Karpas-422 (cell line): ENCODE data around the gene EPN1. TPM values are rescaled to one million over a fixed set of nuclear protein-coding genes. Genes with fewer than 3 reads are reported as not detected.

Experiments
- DNase-seq: peaks from one replicate; pipeline ENCODE4 v3.0.0-alpha.2; 2015
- H2AFZ ChIP-seq: fragments of 200-600 bp; sonication (generic); 2 replicates; pipeline ENCODE4 v1.6.1; 2014; ENCODE audit warnings: antibody characterized with exemption, low read length, mixed read lengths
- H3K27ac ChIP-seq: fragments of 200-600 bp; sonication (generic); 2 replicates; pipeline ENCODE4 v1.5.1; 2014; ENCODE audit warnings: mild to moderate bottlenecking, low read length, moderate library complexity
- H3K27me3 ChIP-seq: fragments of 200-600 bp; sonication (generic); 2 replicates; pipeline ENCODE4 v1.6.1; 2014; ENCODE audit warnings: low read length, mixed read lengths
- H3K36me3 ChIP-seq: fragments of 200-600 bp; sonication (generic); 2 replicates; pipeline ENCODE4 v1.6.1; 2014; ENCODE audit warnings: low read length, mixed read lengths; ENCODE audit not compliant: insufficient read depth
- H3K4me1 ChIP-seq: fragments of 200-600 bp; sonication (generic); 2 replicates; pipeline ENCODE4 v1.6.1; 2014; ENCODE audit warnings: mild to moderate bottlenecking, low read length, mixed read lengths
- H3K4me2 ChIP-seq: fragments of 200-600 bp; sonication (generic); 2 replicates; pipeline ENCODE4 v1.6.1; 2014; ENCODE audit warnings: low read length, low read depth, mild to moderate bottlenecking; ENCODE audit not compliant: poor library complexity, severe bottlenecking
- H3K4me3 ChIP-seq: fragments of 200-600 bp; sonication (generic); 2 replicates; pipeline ENCODE4 v1.5.1; 2014; ENCODE audit warnings: mild to moderate bottlenecking, antibody characterized with exemption, low read length, mixed read lengths
- H3K79me2 ChIP-seq: fragments of 200-600 bp; sonication (generic); 2 replicates; pipeline ENCODE4 v1.6.1; 2014; ENCODE audit warnings: mild to moderate bottlenecking, low read length, mixed read lengths
- H3K9ac ChIP-seq: fragments of 200-600 bp; sonication (generic); 2 replicates; pipeline ENCODE4 v1.6.0; 2014; ENCODE audit warnings: low read length
- H3K9me2 ChIP-seq: fragments of 200-600 bp; sonication (generic), shearing (Covaris generic); replicated peaks from 2 replicates; pipeline ENCODE4 v1.6.0; 2014; ENCODE audit warnings: mild to moderate bottlenecking, low read length, moderate library complexity; ENCODE audit not compliant: insufficient read depth
- H3K9me3 ChIP-seq: fragments of 300-700, 200-600 bp; sonication (generic); 2 replicates; pipeline ENCODE4 v1.6.1; 2014; ENCODE audit warnings: low read length, mixed read lengths
- H4K20me1 ChIP-seq: fragments of 200-600 bp; sonication (generic); 2 replicates; pipeline ENCODE4 v1.6.1; 2014; ENCODE audit warnings: mild to moderate bottlenecking, antibody characterized with exemption, low read length, low read depth; ENCODE audit not compliant: insufficient read depth
- total RNA-seq: library from RNA; depleted of rRNA; stranded (reverse); fragments of >200 nt; shearing (Covaris generic); gene quantifications from 2 replicates; pipeline ENCODE4 v1.2.3, GENCODE V29; 2014; ENCODE audit warnings: low replicate concordance

EPN1 gene
- total RNA-seq, 1 experiment from 2014 or later: 21.2 TPM

DNA sequence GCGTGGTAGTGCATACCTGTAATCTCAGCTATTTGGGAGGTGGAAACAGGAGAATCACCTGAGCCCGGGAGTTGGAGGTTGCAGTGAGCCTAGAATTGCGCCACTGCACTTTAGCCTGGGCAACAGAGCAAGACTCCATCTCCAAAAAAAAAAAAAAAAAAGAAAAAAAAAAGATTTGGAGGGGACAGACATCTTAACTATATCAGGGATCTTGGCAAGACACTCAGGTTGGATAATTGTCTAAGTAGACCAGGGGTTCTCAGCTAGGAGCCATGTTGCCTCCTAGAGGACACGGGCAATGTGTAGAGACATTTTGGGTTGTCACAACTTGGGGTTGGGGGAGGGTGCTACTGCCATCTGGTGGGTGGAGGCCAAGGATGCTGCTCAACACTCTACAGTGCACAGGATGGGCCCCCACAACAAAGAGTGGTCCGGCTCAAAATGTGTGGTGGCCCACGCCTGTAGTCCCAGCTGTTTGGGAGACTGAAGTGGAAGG is 36.1 kb upstream of the EPN1 start:
- H3K79me2 ChIP-seq: peaks cover 70% of the 10 kb centered on the region
- DNase-seq: peak; percentile 95
- H3K36me3 ChIP-seq: peaks cover 7% of the 10 kb centered on the region
- no peaks in the 10 kb centered on the region for H3K9me2 ChIP-seq
- H3K27me3 ChIP-seq: no peaks in the 10 kb centered on the region
- H3K27ac ChIP-seq: peak overlapping the region; percentile 96; the same call in 1 of the 2 replicates
- no peak overlapping the region for H3K4me2 ChIP-seq
- H3K4me3 ChIP-seq: no peak overlapping the region
- H3K9ac ChIP-seq: no peak overlapping the region
- no peaks in the 10 kb centered on the region for H3K9me3 ChIP-seq
- H3K4me1 ChIP-seq: peaks cover 47% of the 10 kb centered on the region
- no peak overlapping the region for H2AFZ ChIP-seq
- no peaks in the 10 kb centered on the region; the same call in 1 of the 2 replicates for H4K20me1 ChIP-seq

GRCh38 chr19:55640043-55640576 is 34.9 kb upstream of the EPN1 start:
- Histone ChIP-seq H3K9me2 (no peaks in the 10 kb centered on the region), H3K4me3 (peak overlapping the region; percentile 95), H3K27me3 (no peaks in the 10 kb centered on the region), H3K79me2 (peaks cover 74% of the 10 kb centered on the region), H3K27ac (peak overlapping the region; percentile 96), H3K9ac (peak overlapping the region; percentile 99), H3K4me2 (peak overlapping the region; percentile 93), H3K4me1 (peaks cover 49% of the 10 kb centered on the region), H3K9me3 (no peaks in the 10 kb centered on the region), H4K20me1 (no peaks in the 10 kb centered on the region; the same call in 1 of the 2 replicates), H3K36me3 (peaks cover 15% of the 10 kb centered on the region), H2AFZ (no peak overlapping the region)
- DNase-seq: peak; percentile 82

GRCh38 chr19:55640577-55641425 is 34.2 kb upstream of the EPN1 start, which contains the start of gene ZNF580:
Gene ZNF580, plus strand, starts transcription at chr19:55641002. Its CDS starts 1,507 bp downstream, at chr19:55642509.
- H3K27ac ChIP-seq: peak within 1 kb of the TSS; percentile 96
- H3K27me3 ChIP-seq: no peaks in the 10 kb centered on the region
- H3K9ac ChIP-seq: peak within 1 kb of the TSS; percentile 99
- H3K9me2 ChIP-seq: no peaks in the 10 kb centered on the region
- H3K4me2 ChIP-seq: peak within 1 kb of the TSS; percentile 93
- no peaks in the 10 kb centered on the region for H3K9me3 ChIP-seq
- DNase-seq: peak; percentile 96
- peaks cover 74% of the 10 kb centered on the region for H3K79me2 ChIP-seq
- peak within 1 kb of the TSS; percentile 95 for H3K4me3 ChIP-seq
- H3K36me3 ChIP-seq: peaks cover 22% of the 10 kb centered on the region
- no peak within 1 kb of the TSS for H2AFZ ChIP-seq
- peaks cover 54% of the 10 kb centered on the region for H3K4me1 ChIP-seq
- H4K20me1 ChIP-seq: no peaks in the 10 kb centered on the region; the same call in 1 of the 2 replicates

DNA sequence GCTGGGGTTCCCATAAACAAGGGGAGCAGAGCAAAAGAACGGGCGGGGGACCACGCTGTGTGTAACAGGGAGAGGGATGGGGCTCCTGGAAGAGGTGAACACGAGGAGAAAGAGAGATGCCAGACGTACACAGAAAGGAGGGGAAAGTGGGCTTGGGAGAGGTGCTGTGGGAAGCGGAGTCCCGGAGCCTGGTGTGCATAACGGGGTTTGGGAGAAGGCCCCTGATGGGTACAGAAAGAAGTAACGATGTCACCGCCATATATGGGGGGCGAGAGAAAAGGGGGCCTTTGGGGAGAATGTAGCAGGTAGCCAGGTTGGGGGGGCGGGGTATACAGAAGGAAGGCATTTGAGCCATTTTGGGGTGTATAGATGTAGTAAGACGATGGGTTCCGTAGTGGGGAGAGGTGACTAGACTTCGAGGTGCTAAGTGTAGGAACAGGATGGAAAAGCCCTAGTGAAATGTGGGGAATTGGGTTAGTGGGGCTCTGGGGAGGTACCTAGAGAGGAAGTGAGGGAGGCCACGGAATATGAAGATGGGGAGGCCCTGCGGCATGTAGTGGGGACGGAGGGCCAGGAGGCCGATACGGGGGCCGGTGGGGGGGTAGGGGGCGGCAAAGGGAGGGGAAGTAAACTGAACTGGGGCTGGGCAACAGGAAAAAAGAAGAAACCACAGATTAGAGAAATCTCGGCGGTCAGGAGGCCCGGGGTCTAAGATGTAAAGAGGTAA is 33.4 kb upstream of the EPN1 start:
- H3K9me3 ChIP-seq: no peaks in the 10 kb centered on the region
- peak overlapping the region; percentile 96 for H3K27ac ChIP-seq
- peak overlapping the region; percentile 99 for H3K9ac ChIP-seq
- peak overlapping the region; percentile 95 for H3K4me3 ChIP-seq
- no peaks in the 10 kb centered on the region for H3K9me2 ChIP-seq
- no peak overlapping the region for H2AFZ ChIP-seq
- peaks cover 66% of the 10 kb centered on the region for H3K79me2 ChIP-seq
- DNase-seq: peak; percentile 88
- no peaks in the 10 kb centered on the region for H3K27me3 ChIP-seq
- peaks cover 22% of the 10 kb centered on the region for H3K36me3 ChIP-seq
- H4K20me1 ChIP-seq: no peaks in the 10 kb centered on the region; the same call in 1 of the 2 replicates
- H3K4me1 ChIP-seq: peaks cover 52% of the 10 kb centered on the region
- peak overlapping the region; percentile 93 for H3K4me2 ChIP-seq

DNA sequence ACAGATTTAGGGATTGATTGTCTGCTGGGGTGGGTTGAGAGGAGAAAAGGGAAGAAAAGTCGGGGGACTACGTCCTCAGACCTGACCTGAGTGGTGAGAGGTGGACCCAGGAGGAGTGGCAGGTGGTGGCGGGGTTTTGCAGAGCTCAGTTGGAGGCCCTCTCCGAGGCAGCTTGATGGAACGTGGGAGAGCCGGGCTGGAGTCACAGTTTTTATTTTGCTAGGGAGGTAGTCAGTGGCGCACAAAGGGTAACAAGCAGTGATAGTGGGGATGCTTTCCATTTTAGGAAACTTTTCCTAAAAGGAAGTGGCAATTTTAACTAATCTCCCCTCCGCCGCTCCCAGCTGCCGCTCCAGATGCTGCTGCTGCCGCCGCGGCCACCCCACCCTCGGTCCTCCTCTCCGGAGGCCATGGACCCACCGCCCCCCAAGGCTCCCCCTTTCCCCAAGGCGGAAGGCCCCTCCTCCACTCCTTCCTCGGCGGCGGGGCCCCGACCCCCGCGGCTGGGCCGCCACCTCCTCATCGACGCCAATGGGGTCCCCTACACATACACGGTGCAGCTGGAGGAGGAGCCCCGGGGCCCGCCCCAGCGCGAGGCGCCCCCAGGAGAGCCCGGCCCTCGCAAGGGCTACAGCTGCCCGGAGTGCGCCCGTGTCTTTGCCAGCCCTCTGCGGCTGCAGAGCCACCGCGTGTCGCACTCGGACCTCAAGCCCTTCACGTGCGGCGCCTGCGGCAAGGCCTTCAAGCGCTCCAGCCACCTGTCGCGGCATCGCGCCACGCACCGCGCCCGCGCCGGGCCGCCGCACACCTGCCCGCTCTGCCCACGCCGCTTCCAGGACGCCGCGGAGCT is 32.6 kb upstream of the EPN1 start:
- no peaks in the 10 kb centered on the region for H3K9me3 ChIP-seq
- peak; percentile 90 for DNase-seq
- H3K27me3 ChIP-seq: no peaks in the 10 kb centered on the region
- peaks cover 22% of the 10 kb centered on the region for H3K36me3 ChIP-seq
- peak overlapping the region; percentile 96 for H3K27ac ChIP-seq
- peak overlapping the region; percentile 93 for H3K4me2 ChIP-seq
- peak overlapping the region; percentile 99 for H3K9ac ChIP-seq
- H2AFZ ChIP-seq: no peak overlapping the region
- H3K79me2 ChIP-seq: peaks cover 58% of the 10 kb centered on the region
- H3K4me3 ChIP-seq: peak overlapping the region; percentile 95
- H3K9me2 ChIP-seq: no peaks in the 10 kb centered on the region
- no peaks in the 10 kb centered on the region; the same call in 1 of the 2 replicates for H4K20me1 ChIP-seq
- peaks cover 55% of the 10 kb centered on the region for H3K4me1 ChIP-seq

- H3K9ac ChIP-seq: peak within 1 kb of the TSS; percentile 99
- H3K9me2 ChIP-seq: no peaks in the 10 kb centered on the region
- no peaks in the 10 kb centered on the region for H3K9me3 ChIP-seq
- peak; percentile 97 for DNase-seq
- H2AFZ ChIP-seq: no peak within 1 kb of the TSS
- no peaks in the 10 kb centered on the region for H3K27me3 ChIP-seq
- peaks cover 59% of the 10 kb centered on the region for H3K4me1 ChIP-seq
- H3K79me2 ChIP-seq: peaks cover 51% of the 10 kb centered on the region
- peak within 1 kb of the TSS; percentile 93 for H3K4me2 ChIP-seq
- peaks cover 18% of the 10 kb centered on the region for H3K36me3 ChIP-seq
- H3K4me3 ChIP-seq: peak within 1 kb of the TSS; percentile 95
- no peaks in the 10 kb centered on the region; the same call in 1 of the 2 replicates for H4K20me1 ChIP-seq
- peak within 1 kb of the TSS; percentile 96 for H3K27ac ChIP-seq
Measured at GRCh38 chr19:55643003-55643886, 31.8 kb upstream of the EPN1 start, which contains the start of gene ZNF581. Gene ZNF581, plus strand, starts transcription at chr19:55643649. Its CDS starts 923 bp downstream, at chr19:55644572.

DNA sequence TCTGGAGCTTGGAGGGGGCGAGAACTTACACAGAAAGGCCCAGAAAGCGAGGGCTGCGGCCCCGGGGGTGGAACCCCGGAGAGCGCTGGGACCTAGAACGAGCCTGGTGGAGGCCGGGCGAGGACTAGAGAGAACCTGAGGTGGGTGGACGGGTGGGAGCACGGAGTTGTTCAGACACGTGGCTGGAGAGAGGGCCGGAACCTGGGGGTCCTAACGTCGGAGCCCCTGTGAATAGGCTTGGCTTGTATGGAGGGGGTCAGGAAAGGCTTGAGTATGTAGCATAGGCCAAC is 31.2 kb upstream of the EPN1 start:
- Histone ChIP-seq H3K4me3 (peak overlapping the region; percentile 95), H3K9me2 (no peaks in the 10 kb centered on the region), H4K20me1 (no peaks in the 10 kb centered on the region; the same call in 1 of the 2 replicates), H2AFZ (no peak overlapping the region), H3K27me3 (no peaks in the 10 kb centered on the region), H3K27ac (peak overlapping the region; percentile 96), H3K4me1 (peaks cover 64% of the 10 kb centered on the region), H3K36me3 (peaks cover 15% of the 10 kb centered on the region), H3K9me3 (no peaks in the 10 kb centered on the region), H3K4me2 (peak overlapping the region; percentile 93), H3K79me2 (peaks cover 54% of the 10 kb centered on the region), H3K9ac (peak overlapping the region; percentile 99)
- no peak for DNase-seq
